HEK293T (cell line): ENCODE data around the gene LRBA.
"Not testable (repeated sequence)": the region's sequence is repeated elsewhere in the genome, so short reads cannot be mapped to it uniquely, and the experiment has no call there.

Experiments used
- CTCF ChIA-PET: fragments of 350-600 bp; formaldehyde crosslinking; extraction: SDS; loops from one replicate; lab custom pipeline; 2021; ENCODE audit warnings: antibody characterized with exemption, inconsistent platforms; lab: Yijun Ruan, JAX
- POLR2A ChIA-PET: fragments of 350-600 bp; formaldehyde crosslinking; extraction: SDS; loops from one replicate; lab custom pipeline; 2020; ENCODE audit warnings: antibody characterized with exemption, inconsistent platforms; lab: Yijun Ruan, JAX
- DNase-seq: peaks from one replicate; pipeline ENCODE4 v3.0.0; 2012; ENCODE audit warnings: mixed read lengths; ENCODE audit errors: extremely low spot score
- ARNT ChIP-seq: fragments of 450-650 bp; IDR thresholded peaks from 2 replicates; pipeline ENCODE4 v1.6.1; 2017; ENCODE audit warnings: mild to moderate bottlenecking
- BHLHE40 ChIP-seq: fragments of 450-650 bp; IDR thresholded peaks from 2 replicates; pipeline ENCODE4 v1.6.1; 2016; ENCODE audit warnings: mild to moderate bottlenecking, moderate library complexity, borderline replicate concordance
- CTBP1 ChIP-seq: fragments of 450-650 bp; IDR thresholded peaks from 2 replicates; pipeline ENCODE4 v1.6.1; 2016; ENCODE audit warnings: borderline replicate concordance
- ELF4 ChIP-seq: fragments of 450-650 bp; IDR thresholded peaks from 2 replicates; pipeline ENCODE4 v1.6.1; 2017; ENCODE audit warnings: antibody characterized with exemption
- FOXA1 ChIP-seq: fragments of 450-650 bp; IDR thresholded peaks from 2 replicates; pipeline ENCODE4 v1.6.1; 2016; ENCODE audit warnings: mild to moderate bottlenecking
- FOXK2 ChIP-seq: fragments of 450-650 bp; IDR thresholded peaks from 2 replicates; pipeline ENCODE4 v1.6.1; 2016; ENCODE audit warnings: mild to moderate bottlenecking
- FOXM1 ChIP-seq: fragments of 450-650 bp; IDR thresholded peaks from 2 replicates; pipeline ENCODE4 v1.6.1; 2017; ENCODE audit warnings: mild to moderate bottlenecking, borderline replicate concordance
- HDGF ChIP-seq: fragments of 450-650 bp; IDR thresholded peaks from 2 replicates; pipeline ENCODE4 v1.6.1; 2017; ENCODE audit warnings: antibody characterized with exemption, borderline replicate concordance
- L3MBTL2 ChIP-seq: fragments of 450-650 bp; conservative IDR thresholded peaks from 2 replicates; pipeline ENCODE4 v1.6.1; 2016; ENCODE audit warnings: mild to moderate bottlenecking
- LEF1 ChIP-seq: fragments of 450-650 bp; IDR thresholded peaks from 2 replicates; pipeline ENCODE4 v1.6.1; 2017; ENCODE audit warnings: mild to moderate bottlenecking, borderline replicate concordance
- NFRKB ChIP-seq: fragments of 450-650 bp; IDR thresholded peaks from 2 replicates; pipeline ENCODE4 v1.6.1; 2016; ENCODE audit warnings: mild to moderate bottlenecking, moderate library complexity
- SP1 ChIP-seq: fragments of 450-650 bp; IDR thresholded peaks from 2 replicates; pipeline ENCODE4 v1.6.1; 2017
- SUZ12 ChIP-seq: fragments of 450-650 bp; IDR thresholded peaks from 2 replicates; pipeline ENCODE4 v1.6.1; 2016; ENCODE audit warnings: mild to moderate bottlenecking
- TARDBP ChIP-seq: fragments of 450-650 bp; IDR thresholded peaks from 2 replicates; pipeline ENCODE4 v1.6.1; 2016
- ZNF384 ChIP-seq: fragments of 450-650 bp; IDR thresholded peaks from 2 replicates; pipeline ENCODE4 v1.6.1; 2016
- TF ChIP-seq, protein P1 (sequence below): fragments of 450-650 bp; IDR thresholded peaks from 2 replicates; pipeline ENCODE4 v1.6.1; 2016

The LRBA gene

DNA sequence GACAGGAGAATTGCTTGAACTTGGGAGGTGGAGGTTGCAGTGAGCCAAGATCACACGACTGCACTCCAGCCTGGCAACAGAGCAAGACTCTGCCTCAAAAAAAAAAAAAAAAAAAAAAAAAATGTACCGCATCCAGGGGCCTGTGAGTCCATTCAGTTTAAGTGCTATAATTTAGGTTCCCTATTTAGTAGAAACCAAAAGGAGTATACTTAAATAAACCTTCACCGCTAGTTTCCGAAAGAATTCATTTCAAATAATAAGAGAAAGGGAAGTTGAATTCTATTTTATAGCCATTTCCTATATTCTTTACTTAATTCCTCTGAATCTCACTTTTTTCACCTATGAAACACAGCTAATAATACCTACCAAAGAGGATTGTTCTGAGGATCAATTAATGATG, 20.8 kb upstream of the LRBA start:
- no peak for TF ChIP-seq TARDBP
- no peak for TF ChIP-seq FOXM1
- TF ChIP-seq, protein P1, sequence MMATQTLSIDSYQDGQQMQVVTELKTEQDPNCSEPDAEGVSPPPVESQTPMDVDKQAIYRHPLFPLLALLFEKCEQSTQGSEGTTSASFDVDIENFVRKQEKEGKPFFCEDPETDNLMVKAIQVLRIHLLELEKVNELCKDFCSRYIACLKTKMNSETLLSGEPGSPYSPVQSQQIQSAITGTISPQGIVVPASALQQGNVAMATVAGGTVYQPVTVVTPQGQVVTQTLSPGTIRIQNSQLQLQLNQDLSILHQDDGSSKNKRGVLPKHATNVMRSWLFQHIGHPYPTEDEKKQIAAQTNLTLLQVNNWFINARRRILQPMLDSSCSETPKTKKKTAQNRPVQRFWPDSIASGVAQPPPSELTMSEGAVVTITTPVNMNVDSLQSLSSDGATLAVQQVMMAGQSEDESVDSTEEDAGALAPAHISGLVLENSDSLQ: no peak
- TF ChIP-seq CTBP1: no peak
- TF ChIP-seq BHLHE40: no peak
- TF ChIP-seq ZNF384: no peak
- no peak for TF ChIP-seq HDGF
- TF ChIP-seq SUZ12: no peak
- TF ChIP-seq NFRKB: no peak
- no peak for TF ChIP-seq LEF1
- no peak for TF ChIP-seq L3MBTL2
- no peak for TF ChIP-seq FOXK2
- TF ChIP-seq ARNT: no peak
- ChIA-PET POLR2A (no interaction called here), CTCF (interaction anchor here (0.6 kb wide), 1 partner anchor 97 kb away, joined by 3 read pairs; no protein-coding TSS in a partner anchor)
- DNase-seq: no peak

DNA sequence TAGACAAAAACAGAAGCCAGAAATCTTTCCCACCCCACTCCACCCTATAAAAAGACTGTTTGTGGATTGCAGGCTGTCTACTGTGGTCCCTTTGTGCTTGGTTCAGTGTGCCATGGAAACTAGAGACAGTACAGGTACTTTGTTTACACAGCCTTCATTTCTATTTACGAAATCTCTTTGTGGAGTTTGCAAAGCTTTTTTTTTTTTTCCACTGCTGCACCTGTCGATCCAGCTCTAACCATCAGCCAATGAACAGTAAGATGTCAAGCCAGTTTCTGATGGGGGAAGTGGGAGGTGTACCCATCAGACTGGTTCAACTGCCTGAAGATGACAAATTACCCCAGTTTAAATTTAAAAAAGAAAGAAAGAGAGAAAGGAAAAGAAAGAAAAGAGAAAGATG, 20.2 kb upstream of the LRBA start:
- CTCF ChIA-PET: interaction anchor here (0.6 kb wide), 1 partner anchor 97 kb away, joined by 3 read pairs; no protein-coding TSS in a partner anchor
- TF ChIP-seq CTBP1 (no peak), BHLHE40 (no peak), ZNF384 (no peak), FOXK2 (no peak), HDGF (no peak), SUZ12 (no peak), ARNT (no peak), LEF1 (no peak)
- POLR2A ChIA-PET: no interaction called here
- no peak for DNase-seq

DNA sequence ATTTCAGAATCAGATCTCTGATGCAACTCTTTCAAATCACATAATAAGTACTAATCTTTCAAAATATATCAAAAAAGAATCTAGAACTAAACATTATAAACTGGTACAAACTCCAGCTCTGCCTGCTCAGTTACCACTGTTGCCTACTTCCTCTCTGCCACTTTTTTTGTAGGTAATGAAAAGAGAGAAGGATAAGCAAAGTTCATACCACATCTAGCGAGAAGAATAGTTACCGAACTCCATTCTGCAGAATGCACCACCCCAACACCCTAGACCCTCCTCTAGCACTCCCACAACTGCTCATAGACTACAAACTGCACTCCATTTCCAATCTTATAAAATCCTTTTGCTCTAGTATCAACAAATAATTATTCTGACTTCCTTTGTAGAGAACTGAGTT, 19.7 kb upstream of the LRBA start:
- ChIA-PET CTCF (no interaction called here), POLR2A (no interaction called here)
- TF ChIP-seq, protein P1: no peak
- no peak for TF ChIP-seq FOXA1
- no peak for TF ChIP-seq LEF1
- no peak for TF ChIP-seq ARNT
- no peak for DNase-seq

DNA sequence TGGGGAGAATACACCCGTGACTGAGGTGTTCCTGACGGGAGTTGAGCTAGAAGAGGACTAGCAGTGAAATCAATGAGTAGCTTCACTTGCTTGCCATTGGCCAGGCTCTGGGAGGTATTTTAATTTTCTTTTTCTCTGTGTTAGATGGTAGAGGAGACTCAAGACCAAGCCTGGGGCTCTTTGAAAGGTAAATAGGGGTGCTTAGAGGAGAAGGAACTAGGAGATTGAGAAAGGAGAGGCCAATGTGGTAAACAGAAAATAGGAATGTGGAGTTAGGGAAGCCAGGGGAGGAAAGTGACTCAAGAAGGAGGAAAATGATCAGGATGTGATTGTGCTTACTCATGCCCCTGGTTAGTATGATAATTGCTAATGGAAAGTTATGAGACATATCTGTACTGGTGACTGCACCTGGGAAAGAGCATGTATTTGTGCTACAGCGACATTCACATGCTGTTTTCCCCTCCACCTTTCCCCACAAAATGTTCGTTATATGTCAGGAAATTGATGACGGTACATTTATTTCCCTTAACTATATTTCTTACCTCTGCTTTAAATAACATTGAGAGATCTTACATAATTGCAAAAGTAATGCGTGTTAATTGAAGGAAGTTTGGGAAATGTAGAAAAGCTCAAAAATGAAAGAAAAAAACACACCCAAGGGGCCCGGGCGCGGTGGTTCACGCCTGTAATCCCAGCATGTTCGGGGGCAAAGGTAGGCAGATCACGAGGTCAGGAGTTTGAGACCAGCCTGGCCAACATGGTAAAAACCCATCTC, 16.9 kb upstream of the LRBA start:
- no peak for DNase-seq

DNA sequence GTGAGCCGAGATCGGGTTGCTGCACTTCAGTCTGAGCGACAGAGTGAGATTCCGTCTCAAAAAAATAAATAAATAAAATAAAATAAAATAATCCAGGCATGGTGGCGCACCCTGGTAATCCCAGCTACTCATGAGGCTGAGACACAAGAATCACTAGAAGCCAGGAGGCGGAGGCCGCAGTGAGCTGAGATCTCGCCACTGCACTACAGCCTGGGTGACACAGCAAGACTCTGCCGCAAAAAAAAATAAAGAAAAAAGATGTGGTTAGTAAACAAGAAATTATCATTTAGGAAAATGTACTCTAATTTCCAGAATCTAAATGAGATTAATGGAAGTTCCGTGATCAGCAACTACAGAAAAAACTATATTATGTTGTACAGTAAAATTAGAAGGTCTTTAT, 14.5 kb upstream of the LRBA start:
- DNase-seq: no peak
- CTCF ChIA-PET: interaction anchor here (0.6 to 0.8 kb wide), 2 partner anchors 10 to 18 kb away, joined by 3 to 8 read pairs; no protein-coding TSS in a partner anchor
- POLR2A ChIA-PET: interaction anchor here (2.0 kb wide), 1 partner anchor 13 kb away, joined by 7 read pairs; no protein-coding TSS in a partner anchor
- no peak for TF ChIP-seq FOXK2
- TF ChIP-seq CTBP1: no peak
- TF ChIP-seq LEF1: no peak
- no peak for TF ChIP-seq ARNT
- no peak for TF ChIP-seq NFRKB
- TF ChIP-seq SP1: no peak
- TF ChIP-seq BHLHE40: no peak
- TF ChIP-seq, protein P1: no peak
- TF ChIP-seq FOXM1: no peak
- TF ChIP-seq FOXA1: no peak

More for the DNA sequence above, 16.9 kb upstream of the LRBA start:
- ChIA-PET CTCF (no interaction called here), POLR2A (no interaction called here)
- TF ChIP-seq TARDBP: no peak
- no peak for TF ChIP-seq FOXA1
- TF ChIP-seq NFRKB: no peak
- TF ChIP-seq SUZ12: no peak
- no peak for TF ChIP-seq CTBP1
- no peak for TF ChIP-seq FOXM1
- TF ChIP-seq L3MBTL2: no peak
- TF ChIP-seq BHLHE40: no peak
- no peak for TF ChIP-seq HDGF
- TF ChIP-seq, protein P1: no peak
- TF ChIP-seq ZNF384: no peak
- TF ChIP-seq FOXK2: no peak
- no peak for TF ChIP-seq ELF4
- TF ChIP-seq ARNT: no peak
- no peak for TF ChIP-seq SP1
- no peak for TF ChIP-seq LEF1

GRCh38 chr4:151029006-151029405, 13.9 kb upstream of the LRBA start:
- CTCF ChIA-PET: interaction anchor here (0.6 kb wide), 1 partner anchor 18 kb away, joined by 3 read pairs; no protein-coding TSS in a partner anchor
- POLR2A ChIA-PET: interaction anchor here (2.0 kb wide), 1 partner anchor 13 kb away, joined by 7 read pairs; no protein-coding TSS in a partner anchor
- not testable (repeated sequence) for DNase-seq
